Epidermal melanocyte (primary cell): ENCODE results near the gene ATP6V0B.
A peak's percentile ranks its signal among the peaks of the same experiment; 100 is the strongest.

Experiments used
- DNase-seq: peaks from one replicate; pipeline ENCODE4 v3.0.0; 2011; ENCODE audit warnings: low spot score; ENCODE audit not compliant: insufficient read length

The ATP6V0B gene

GRCh38 chr1:43969746-43970466, 4.9 kb upstream of the ATP6V0B start, which contains the start of gene DPH2:
TSS of gene DPH2 (plus strand) at chr1:43970010. CDS start at chr1:43970176, 166 bp downstream.
- DNase-seq = peak; percentile 100

- DNase-seq = no peak
Observed at GRCh38 chr1:43970502-43970901, 4.3 kb upstream of the ATP6V0B start.

GRCh38 chr1:43970911-43971310, 3.8 kb upstream of the ATP6V0B start:
- DNase-seq = no peak

GRCh38 chr1:43971336-43971980, 3.3 kb upstream of the ATP6V0B start:
- no peak for DNase-seq

- no peak for DNase-seq
Observed at GRCh38 chr1:43973981-43974442, 748 bp upstream of the ATP6V0B start.

- DNase-seq = no peak
Observed at GRCh38 chr1:43975249-43975961, 645 bp downstream of the ATP6V0B start.

- no peak for DNase-seq
Observed at GRCh38 chr1:43976045-43976444, 1.3 kb downstream of the ATP6V0B start.

- DNase-seq = no peak
Observed at GRCh38 chr1:43976890-43977289, 2.1 kb downstream of the ATP6V0B start.

- DNase-seq = no peak
Observed at GRCh38 chr1:43977376-43978263, 2.9 kb downstream of the ATP6V0B start.

GRCh38 chr1:43978264-43978550, 3.4 kb downstream of the ATP6V0B start:
- DNase-seq = no peak

- DNase-seq = peak; percentile 83
Observed at GRCh38 chr1:43978551-43979260, 3.9 kb downstream of the ATP6V0B start, which contains the start of gene B4GALT2. TSS of gene B4GALT2 (plus strand) at chr1:43979210. CDS start at chr1:43981161, 1,951 bp downstream.

- no peak for DNase-seq
Observed at GRCh38 chr1:43979261-43979527, 4.4 kb downstream of the ATP6V0B start.

GRCh38 chr1:43979528-43980254, 4.9 kb downstream of the ATP6V0B start:
- DNase-seq = peak; percentile 63

GRCh38 chr1:43980255-43981134, 5.7 kb downstream of the ATP6V0B start:
- no peak for DNase-seq

GRCh38 chr1:43981135-43981491, 6.4 kb downstream of the ATP6V0B start:
- DNase-seq = no peak

- DNase-seq = no peak
Observed at GRCh38 chr1:43981636-43982035, 6.9 kb downstream of the ATP6V0B start.

- DNase-seq = no peak
Observed at GRCh38 chr1:43982241-43982640, 7.5 kb downstream of the ATP6V0B start.

- DNase-seq = no peak
Observed at GRCh38 chr1:43982808-43983207, 8.0 kb downstream of the ATP6V0B start.

GRCh38 chr1:43983253-43983899, 8.6 kb downstream of the ATP6V0B start:
- DNase-seq = no peak
